GM23338 (cell line): ENCODE results near the gene ZNF83. TPM values are rescaled to one million over a fixed set of nuclear protein-coding genes. Genes with fewer than 3 reads are reported as not detected.
A peak's percentile ranks its signal among the peaks of the same experiment; 100 is the strongest.
"Not testable (repeated sequence)": the region's sequence is repeated elsewhere in the genome, so short reads cannot be mapped to it uniquely, and the experiment has no call there.

Source experiments
- ATAC-seq: fragments of 200-7000 bp; cut with Tn5 transposase; 3 replicates; pipeline ENCODE4 v1.9.1; 2020
- DNase-seq: peaks from one replicate; pipeline ENCODE4 v3.0.0-alpha.2; 2015; ENCODE audit warnings: low spot score
- H2AFZ ChIP-seq: fragments of 200-600 bp; sonication (generic); 2 replicates; pipeline ENCODE4 v1.8.0; 2016; ENCODE audit warnings: antibody characterized with exemption, mild to moderate bottlenecking, moderate library complexity
- H3F3A ChIP-seq: fragments of 200-600 bp; sonication (generic); replicated peaks from 2 replicates; pipeline ENCODE4 v1.8.0; 2017; ENCODE audit warnings: antibody characterized with exemption, mixed run types, low read depth
- H3K27ac ChIP-seq: fragments of 200-600 bp; sonication (generic); 2 replicates; pipeline ENCODE4 v1.6.1; 2016; ENCODE audit warnings: low read depth
- H3K27me3 ChIP-seq: fragments of 200-600 bp; sonication (generic); 2 replicates; pipeline ENCODE4 v1.8.0; 2016; ENCODE audit warnings: mild to moderate bottlenecking, mixed run types, moderate library complexity; ENCODE audit not compliant: insufficient read depth
- H3K36me3 ChIP-seq: fragments of 200-600 bp; sonication (generic); 2 replicates; pipeline ENCODE4 v1.8.0; 2016; ENCODE audit warnings: mild to moderate bottlenecking; ENCODE audit not compliant: insufficient read depth
- H3K4me1 ChIP-seq: fragments of 200-600 bp; sonication (generic); 2 replicates; pipeline ENCODE4 v1.8.0; 2016; ENCODE audit warnings: mild to moderate bottlenecking, moderate library complexity; ENCODE audit not compliant: insufficient read depth
- H3K4me2 ChIP-seq: fragments of 200-600 bp; sonication (generic); 2 replicates; pipeline ENCODE4 v1.7.1; 2017; ENCODE audit warnings: mixed run types
- H3K4me3 ChIP-seq: fragments of 200-600 bp; sonication (generic); 2 replicates; pipeline ENCODE4 v1.6.1; 2016; ENCODE audit warnings: mixed run types
- H3K79me2 ChIP-seq: fragments of 200-600 bp; sonication (generic); replicated peaks from 2 replicates; pipeline ENCODE4 v1.8.0; 2017; ENCODE audit warnings: mild to moderate bottlenecking; ENCODE audit not compliant: insufficient read depth
- H3K9me2 ChIP-seq: fragments of 200-600 bp; sonication (generic); 2 replicates; pipeline ENCODE4 v1.8.0; 2017; ENCODE audit not compliant: insufficient read depth
- H4K20me1 ChIP-seq: fragments of 200-600 bp; sonication (generic); replicated peaks from 2 replicates; pipeline ENCODE4 v1.8.0; 2017; ENCODE audit warnings: mild to moderate bottlenecking; ENCODE audit not compliant: insufficient read depth
- H3K27ac Mint-ChIP-seq: 2 replicates; pipeline ENCODE4 v1.8.0; 2020; ENCODE audit warnings: inconsistent platforms, mild to moderate bottlenecking, moderate library complexity, mixed read lengths
- H3K27me3 Mint-ChIP-seq: 3 replicates; pipeline ENCODE4 v1.8.0; 2022; ENCODE audit warnings: low read depth, mild to moderate bottlenecking, moderate library complexity, mixed read lengths, inconsistent platforms; ENCODE audit not compliant: insufficient read depth, poor library complexity
- H3K36me3 Mint-ChIP-seq: 3 replicates; pipeline ENCODE4 v1.8.0; 2021; ENCODE audit warnings: low read depth, mild to moderate bottlenecking, inconsistent platforms, moderate library complexity, mixed read lengths
- H3K4me1 Mint-ChIP-seq: 3 replicates; pipeline ENCODE4 v1.8.0; 2020; ENCODE audit warnings: mild to moderate bottlenecking, inconsistent platforms, mixed read lengths
- H3K4me3 Mint-ChIP-seq: 3 replicates; pipeline ENCODE4 v1.8.0; 2021; ENCODE audit warnings: moderate library complexity, mild to moderate bottlenecking, inconsistent platforms, mixed read lengths
- H3K9me3 Mint-ChIP-seq: 3 replicates; pipeline ENCODE4 v1.8.0; 2020; ENCODE audit warnings: moderate library complexity, mild to moderate bottlenecking, inconsistent platforms, mixed read lengths
- CREB1 ChIP-seq: fragments of 250-450 bp; sonication (Bioruptor Pico); IDR thresholded peaks from 2 replicates; pipeline ENCODE4 v1.5.0; 2020; ENCODE audit warnings: low read depth, mild to moderate bottlenecking, moderate library complexity
- EZH2 ChIP-seq: fragments of 200-600 bp; sonication (generic); IDR thresholded peaks from one replicate; pipeline ENCODE4 v1.8.0; 2017; ENCODE audit warnings: antibody characterized with exemption, mild to moderate bottlenecking, low read depth; ENCODE audit not compliant: unreplicated experiment
- JUNB ChIP-seq: IDR thresholded peaks from one replicate; pipeline ENCODE4 v1.6.1; 2016; ENCODE audit warnings: antibody characterized with exemption; ENCODE audit not compliant: unreplicated experiment
- NANOG ChIP-seq: IDR thresholded peaks from 2 replicates; pipeline ENCODE4 v1.6.1; 2016; ENCODE audit warnings: antibody characterized with exemption, borderline replicate concordance
- POLR2AphosphoS5 ChIP-seq: IDR thresholded peaks from 2 replicates; pipeline ENCODE4 v1.6.1; 2016; ENCODE audit warnings: antibody characterized with exemption, low read depth
- ZNF331 ChIP-seq: fragments of 250-450 bp; sonication (Bioruptor Pico); IDR thresholded peaks from 2 replicates; pipeline ENCODE4 v1.5.0; 2020; ENCODE audit warnings: low read depth, mild to moderate bottlenecking, moderate library complexity
- polyA plus RNA-seq: library from polyadenylated mRNA; unstranded; fragments of >200 nt; fragmentation: Nextera tagmentation; extraction: Ambion mirVana; gene quantifications from 2 replicates; pipeline ENCODE4 v1.2.1, GENCODE V29; 2016
- total RNA-seq: library from RNA; depleted of rRNA; stranded (reverse); fragments of >200 nt; shearing (Covaris generic); gene quantifications from 2 replicates; pipeline ENCODE4 v1.2.3, GENCODE V29; 2014
- TF ChIP-seq, protein P1 (sequence below): IDR thresholded peaks from one replicate; pipeline ENCODE4 v1.6.1; 2018; ENCODE audit warnings: antibody characterized with exemption; ENCODE audit not compliant: unreplicated experiment
- TF ChIP-seq, protein P2 (sequence below), 2 experiments: fragments of 200-600 bp in 1 of 2; sonication (generic) in 1 of 2; conservative IDR thresholded peaks; 2 replicates each; pipeline versions ENCODE4 v1.5.1 to v1.6.1; 2016 to 2017; ENCODE audit warnings: antibody characterized with exemption in 2 of 2, low read depth in 2 of 2, mild to moderate bottlenecking in 2 of 2, moderate library complexity in 1 of 2
- TF ChIP-seq, protein P3 (sequence below): IDR thresholded peaks from 2 replicates; pipeline ENCODE4 v1.6.1; 2016; ENCODE audit warnings: antibody characterized with exemption

ZNF83 gene
- total and polyA plus RNA-seq, 2 experiments from 2014 or later: 16.2 to 25.0 TPM

DNA sequence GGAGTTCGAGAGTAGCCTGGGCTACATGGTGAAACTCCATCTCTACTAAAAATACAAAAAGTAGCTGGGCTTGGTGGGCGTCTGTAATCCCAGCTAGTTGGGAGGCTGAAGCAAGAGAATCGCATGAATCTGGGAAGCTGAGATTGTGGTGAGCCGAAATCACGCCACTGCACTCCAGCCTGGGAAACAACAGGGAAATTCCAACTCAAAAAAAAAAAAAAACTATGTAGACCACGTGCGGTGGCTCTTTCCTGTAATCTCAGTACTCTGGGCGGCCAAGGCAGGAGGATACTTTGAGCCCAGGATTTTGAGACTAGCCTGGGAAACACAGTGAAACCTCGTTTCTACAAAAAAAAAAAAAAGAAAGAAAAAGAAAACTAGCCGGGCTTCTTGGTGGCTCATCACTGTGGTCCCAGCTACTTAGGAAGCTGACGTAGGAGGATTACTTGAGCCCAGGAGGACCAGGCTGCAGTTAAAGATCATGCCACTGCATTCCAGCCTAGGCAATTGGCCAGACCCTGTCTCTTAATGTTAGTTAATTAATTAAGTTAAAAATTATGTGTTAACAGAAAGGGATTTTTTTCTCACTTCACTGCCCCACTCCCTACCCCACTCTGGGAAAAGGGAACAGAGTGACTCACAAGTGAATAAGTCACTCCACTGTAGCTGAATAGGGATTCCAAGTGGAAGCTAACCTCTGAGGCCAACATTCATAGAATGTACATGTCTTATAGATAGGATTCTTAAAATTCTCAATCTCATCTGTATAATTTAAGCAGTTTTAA, 2.2 kb downstream of the ZNF83 start:
- Histone ChIP-seq H3K4me1 (peaks cover 8% of the 10 kb centered on the region), H3K27ac (no peak overlapping the region), H4K20me1 (peaks cover 6% of the 10 kb centered on the region; the same call in 1 of the 2 replicates), H3K27me3 (peaks cover 17% of the 10 kb centered on the region; the same call in 1 of the 2 replicates), H3K9me2 (no peaks in the 10 kb centered on the region), H3K36me3 (no peaks in the 10 kb centered on the region), H3K79me2 (0 out of 2 replicates have a peak, but pooled peaks cover 2% of the 10 kb centered on the region), H2AFZ (no peak overlapping the region), H3K4me2 (no peak overlapping the region), H3F3A (peaks cover 14% of the 10 kb centered on the region), H3K4me3 (no peak overlapping the region)
- ATAC-seq (no peak), DNase-seq (no peak)
- Mint-ChIP-seq H3K27ac (no peak overlapping the region), H3K27me3 (peaks cover 11% of the 10 kb centered on the region), H3K4me1 (peaks cover 8% of the 10 kb centered on the region), H3K4me3 (peak overlapping the region; percentile 94; the same call in 2 of the 3 replicates), H3K9me3 (no peaks in the 10 kb centered on the region; the same call in 2 of the 3 replicates), H3K36me3 (peaks cover 16% of the 10 kb centered on the region)
- TF ChIP-seq CREB1 (no peak), ZNF331 (CRISPR knock-in tag) (no peak), JUNB (no peak), EZH2 (no peak), POLR2AphosphoS5 (no peak), NANOG (no peak)
- TF ChIP-seq, protein P1, sequence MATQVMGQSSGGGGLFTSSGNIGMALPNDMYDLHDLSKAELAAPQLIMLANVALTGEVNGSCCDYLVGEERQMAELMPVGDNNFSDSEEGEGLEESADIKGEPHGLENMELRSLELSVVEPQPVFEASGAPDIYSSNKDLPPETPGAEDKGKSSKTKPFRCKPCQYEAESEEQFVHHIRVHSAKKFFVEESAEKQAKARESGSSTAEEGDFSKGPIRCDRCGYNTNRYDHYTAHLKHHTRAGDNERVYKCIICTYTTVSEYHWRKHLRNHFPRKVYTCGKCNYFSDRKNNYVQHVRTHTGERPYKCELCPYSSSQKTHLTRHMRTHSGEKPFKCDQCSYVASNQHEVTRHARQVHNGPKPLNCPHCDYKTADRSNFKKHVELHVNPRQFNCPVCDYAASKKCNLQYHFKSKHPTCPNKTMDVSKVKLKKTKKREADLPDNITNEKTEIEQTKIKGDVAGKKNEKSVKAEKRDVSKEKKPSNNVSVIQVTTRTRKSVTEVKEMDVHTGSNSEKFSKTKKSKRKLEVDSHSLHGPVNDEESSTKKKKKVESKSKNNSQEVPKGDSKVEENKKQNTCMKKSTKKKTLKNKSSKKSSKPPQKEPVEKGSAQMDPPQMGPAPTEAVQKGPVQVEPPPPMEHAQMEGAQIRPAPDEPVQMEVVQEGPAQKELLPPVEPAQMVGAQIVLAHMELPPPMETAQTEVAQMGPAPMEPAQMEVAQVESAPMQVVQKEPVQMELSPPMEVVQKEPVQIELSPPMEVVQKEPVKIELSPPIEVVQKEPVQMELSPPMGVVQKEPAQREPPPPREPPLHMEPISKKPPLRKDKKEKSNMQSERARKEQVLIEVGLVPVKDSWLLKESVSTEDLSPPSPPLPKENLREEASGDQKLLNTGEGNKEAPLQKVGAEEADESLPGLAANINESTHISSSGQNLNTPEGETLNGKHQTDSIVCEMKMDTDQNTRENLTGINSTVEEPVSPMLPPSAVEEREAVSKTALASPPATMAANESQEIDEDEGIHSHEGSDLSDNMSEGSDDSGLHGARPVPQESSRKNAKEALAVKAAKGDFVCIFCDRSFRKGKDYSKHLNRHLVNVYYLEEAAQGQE: no peak
- TF ChIP-seq, protein P2, sequence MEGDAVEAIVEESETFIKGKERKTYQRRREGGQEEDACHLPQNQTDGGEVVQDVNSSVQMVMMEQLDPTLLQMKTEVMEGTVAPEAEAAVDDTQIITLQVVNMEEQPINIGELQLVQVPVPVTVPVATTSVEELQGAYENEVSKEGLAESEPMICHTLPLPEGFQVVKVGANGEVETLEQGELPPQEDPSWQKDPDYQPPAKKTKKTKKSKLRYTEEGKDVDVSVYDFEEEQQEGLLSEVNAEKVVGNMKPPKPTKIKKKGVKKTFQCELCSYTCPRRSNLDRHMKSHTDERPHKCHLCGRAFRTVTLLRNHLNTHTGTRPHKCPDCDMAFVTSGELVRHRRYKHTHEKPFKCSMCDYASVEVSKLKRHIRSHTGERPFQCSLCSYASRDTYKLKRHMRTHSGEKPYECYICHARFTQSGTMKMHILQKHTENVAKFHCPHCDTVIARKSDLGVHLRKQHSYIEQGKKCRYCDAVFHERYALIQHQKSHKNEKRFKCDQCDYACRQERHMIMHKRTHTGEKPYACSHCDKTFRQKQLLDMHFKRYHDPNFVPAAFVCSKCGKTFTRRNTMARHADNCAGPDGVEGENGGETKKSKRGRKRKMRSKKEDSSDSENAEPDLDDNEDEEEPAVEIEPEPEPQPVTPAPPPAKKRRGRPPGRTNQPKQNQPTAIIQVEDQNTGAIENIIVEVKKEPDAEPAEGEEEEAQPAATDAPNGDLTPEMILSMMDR (conservative IDR thresholded peaks at IDR 0.05; ENCODE audit: low read depth in 2 of 2): no peak
- TF ChIP-seq, protein P3, sequence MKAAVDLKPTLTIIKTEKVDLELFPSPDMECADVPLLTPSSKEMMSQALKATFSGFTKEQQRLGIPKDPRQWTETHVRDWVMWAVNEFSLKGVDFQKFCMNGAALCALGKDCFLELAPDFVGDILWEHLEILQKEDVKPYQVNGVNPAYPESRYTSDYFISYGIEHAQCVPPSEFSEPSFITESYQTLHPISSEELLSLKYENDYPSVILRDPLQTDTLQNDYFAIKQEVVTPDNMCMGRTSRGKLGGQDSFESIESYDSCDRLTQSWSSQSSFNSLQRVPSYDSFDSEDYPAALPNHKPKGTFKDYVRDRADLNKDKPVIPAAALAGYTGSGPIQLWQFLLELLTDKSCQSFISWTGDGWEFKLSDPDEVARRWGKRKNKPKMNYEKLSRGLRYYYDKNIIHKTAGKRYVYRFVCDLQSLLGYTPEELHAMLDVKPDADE: no peak

DNA sequence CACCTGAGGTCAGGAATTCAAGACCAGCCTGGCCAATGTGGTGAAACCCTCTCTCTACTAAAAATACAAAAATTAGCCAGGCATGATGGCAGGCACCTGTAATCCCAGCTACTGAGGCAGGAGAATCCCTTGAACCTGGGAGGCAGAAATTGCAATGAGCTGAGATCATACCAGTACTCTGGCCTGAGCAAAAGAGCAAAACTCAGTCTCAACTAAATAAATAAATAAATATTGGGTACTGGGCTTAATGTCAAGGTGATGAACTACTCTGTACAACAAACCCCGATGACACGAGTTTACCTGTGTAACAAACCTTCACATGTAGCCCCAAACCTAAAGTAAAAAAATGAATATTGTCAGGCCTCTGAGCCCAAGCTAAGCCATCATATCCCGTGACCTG, 10.7 kb downstream of the ZNF83 start:
- H3K4me3 ChIP-seq, ATAC-seq, H3K27me3 Mint-ChIP-seq, H3K27ac ChIP-seq, H3K4me3 Mint-ChIP-seq, H3K9me2 ChIP-seq, H3K27ac Mint-ChIP-seq, H3F3A ChIP-seq, H3K4me1 ChIP-seq, H4K20me1 ChIP-seq, H3K27me3 ChIP-seq, H3K36me3 ChIP-seq, H3K4me2 ChIP-seq, DNase-seq, H3K79me2 ChIP-seq, H2AFZ ChIP-seq, H3K4me1 Mint-ChIP-seq: not testable (repeated sequence)
- H3K36me3 Mint-ChIP-seq: peaks cover 40% of the 10 kb centered on the region
- peaks cover 31% of the 10 kb centered on the region for H3K9me3 Mint-ChIP-seq
